Measurements from ENCODE around the gene KIRREL2.
"Not testable (repeated sequence)": the region's sequence is repeated elsewhere in the genome, so short reads cannot be mapped to it uniquely, and the experiment has no call there.

Gene KIRREL2

DNA sequence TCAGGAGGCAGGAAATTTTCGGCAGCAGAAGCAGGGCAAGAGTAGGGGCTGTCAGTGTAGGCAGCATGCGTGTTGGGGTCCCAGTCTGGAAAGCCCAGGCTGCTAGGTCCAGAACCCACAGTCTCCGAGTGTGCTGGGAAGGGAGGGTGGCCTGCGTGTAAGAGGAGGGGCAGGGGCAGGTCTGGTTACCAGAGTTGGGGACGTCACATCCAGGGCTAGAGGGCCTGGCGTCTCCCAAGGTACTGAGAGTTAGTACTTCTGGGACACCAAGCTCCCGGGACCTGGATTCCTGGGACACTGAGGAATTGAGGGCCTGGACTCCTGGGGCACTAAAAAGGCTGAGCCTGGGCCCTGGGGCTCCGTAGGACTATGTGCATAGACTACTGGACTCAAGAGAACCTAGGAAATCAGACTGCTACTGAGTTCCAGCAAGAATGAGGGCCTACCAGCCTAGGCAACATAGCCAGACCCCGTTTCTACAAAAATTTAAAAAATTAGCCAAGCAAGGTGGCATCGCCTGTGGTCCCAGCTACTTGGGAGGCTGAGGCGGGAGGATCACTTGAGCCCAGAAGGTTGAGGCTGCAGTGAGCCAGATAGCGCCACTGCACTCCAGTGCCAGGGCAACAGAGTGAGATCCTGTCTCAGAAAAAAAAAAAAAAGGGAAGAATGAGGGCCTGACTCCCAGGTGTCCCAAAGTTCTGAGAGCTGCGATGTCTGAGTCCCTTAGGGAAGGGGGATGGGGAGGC is 41.2 kb downstream of the KIRREL2 start:
- no peak for DNase-seq (ENCODE audit: low read depth in 2 of 2)

DNA sequence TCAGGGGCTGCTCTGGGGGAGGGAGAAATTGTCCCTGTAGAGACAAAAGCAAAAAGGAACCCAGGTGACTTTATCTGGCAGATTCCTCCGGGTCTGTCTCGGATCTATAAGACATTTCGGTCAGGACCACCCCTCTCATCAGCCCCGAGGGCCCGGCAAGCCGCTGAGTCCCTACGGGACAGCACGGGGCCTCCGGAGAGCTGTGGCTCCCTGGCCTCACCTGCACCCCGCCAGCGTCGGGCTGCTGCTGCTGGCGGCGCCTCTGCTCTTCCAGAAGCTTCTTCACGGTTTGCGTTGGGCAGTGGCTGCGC is 41.7 kb downstream of the KIRREL2 start:
- no peak for DNase-seq (ENCODE audit: low read depth in 2 of 2)

DNA sequence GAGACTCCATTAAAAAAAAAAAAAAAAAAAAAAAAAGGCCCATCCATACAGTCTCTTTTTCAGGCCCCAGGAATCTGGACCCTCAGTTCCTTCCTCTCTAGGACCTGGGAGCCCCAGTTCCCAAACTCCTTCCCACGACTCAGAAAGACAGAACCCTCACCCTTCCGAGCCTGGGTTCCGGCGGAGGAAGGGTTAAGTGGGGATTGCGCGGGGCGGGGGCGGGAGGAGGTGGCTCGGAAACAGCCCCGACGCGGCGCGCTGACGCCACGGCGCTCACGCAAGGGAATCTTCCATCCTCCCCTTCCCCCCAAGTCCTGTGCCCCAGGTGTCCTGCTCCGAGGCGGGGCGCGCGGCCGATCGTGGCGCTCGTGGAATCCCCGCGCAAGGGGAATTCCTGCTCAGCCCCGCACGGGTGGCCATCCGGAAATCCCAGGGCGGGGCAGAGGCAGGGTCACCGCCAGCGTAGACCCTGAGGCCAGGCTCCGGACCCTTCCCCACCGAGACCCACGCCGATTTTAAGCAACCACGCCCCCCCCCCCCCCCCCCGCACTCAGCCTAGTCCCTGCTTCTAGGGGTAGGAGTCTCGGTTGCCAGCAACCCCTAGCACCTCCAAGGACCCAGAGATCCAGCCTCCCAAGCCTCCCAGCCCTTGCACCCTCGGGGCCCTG is 43.0 kb downstream of the KIRREL2 start:
- peak; percentile 75 to 83 for DNase-seq (ENCODE audit: low read depth in 2 of 2)

GRCh38 chr19:35901055-35901644 is 44.4 kb downstream of the KIRREL2 start:
- DNase-seq (ENCODE audit: low read depth in 2 of 2): no peak

DNA sequence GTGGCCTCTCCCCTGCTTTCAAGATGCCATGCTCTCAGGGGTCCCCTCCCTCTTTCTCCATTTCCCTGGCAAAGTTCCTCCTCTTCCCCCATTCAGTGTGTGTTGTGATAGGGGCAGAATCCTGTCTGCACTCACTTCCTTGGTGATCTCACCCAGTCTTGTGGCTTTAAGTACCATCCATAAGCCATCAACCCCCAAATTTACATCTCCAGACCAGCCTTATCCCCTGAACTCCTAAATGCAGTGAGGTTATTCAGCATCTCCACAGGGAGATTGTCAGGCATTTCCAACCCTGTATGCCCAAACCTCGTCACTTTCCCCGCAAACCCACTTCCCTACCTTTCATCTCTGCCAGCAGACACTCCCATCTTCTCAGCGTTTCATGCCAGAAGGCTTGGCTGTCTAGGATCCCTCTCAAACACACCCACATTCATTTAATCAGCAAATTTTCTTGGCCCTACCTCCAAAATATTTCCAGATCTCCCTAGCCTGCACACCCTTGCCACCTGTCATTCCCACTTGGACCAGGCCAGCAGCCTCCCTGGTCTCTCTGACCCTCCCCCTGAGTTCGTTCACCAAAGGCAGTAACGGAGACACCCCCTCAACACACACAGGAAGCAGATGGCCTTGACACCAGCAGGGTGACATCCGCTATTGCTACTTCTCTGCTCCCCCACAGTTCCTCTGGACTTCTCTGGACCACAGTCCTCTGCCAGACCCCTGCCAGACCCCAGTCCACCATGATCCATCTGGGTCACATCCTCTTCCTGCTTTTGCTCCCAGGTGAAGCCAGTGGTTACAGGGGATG is 45.3 kb downstream of the KIRREL2 start, which contains the start of gene HCST:
Gene HCST (plus strand): TSS at position 676 of the 808 bp plus-strand sequence. CDS start 65 bp downstream, at position 741.
- DNase-seq (ENCODE audit: low read depth in 2 of 2): no peak

- no peak for DNase-seq (ENCODE audit: low read depth in 2 of 2)
Observed at GRCh38 chr19:35902870-35903475, 46.3 kb downstream of the KIRREL2 start.

- peak; percentile 69 to 85 for DNase-seq (ENCODE audit: low read depth in 2 of 2)
Observed at GRCh38 chr19:35903550-35904179, 47.0 kb downstream of the KIRREL2 start.

DNA sequence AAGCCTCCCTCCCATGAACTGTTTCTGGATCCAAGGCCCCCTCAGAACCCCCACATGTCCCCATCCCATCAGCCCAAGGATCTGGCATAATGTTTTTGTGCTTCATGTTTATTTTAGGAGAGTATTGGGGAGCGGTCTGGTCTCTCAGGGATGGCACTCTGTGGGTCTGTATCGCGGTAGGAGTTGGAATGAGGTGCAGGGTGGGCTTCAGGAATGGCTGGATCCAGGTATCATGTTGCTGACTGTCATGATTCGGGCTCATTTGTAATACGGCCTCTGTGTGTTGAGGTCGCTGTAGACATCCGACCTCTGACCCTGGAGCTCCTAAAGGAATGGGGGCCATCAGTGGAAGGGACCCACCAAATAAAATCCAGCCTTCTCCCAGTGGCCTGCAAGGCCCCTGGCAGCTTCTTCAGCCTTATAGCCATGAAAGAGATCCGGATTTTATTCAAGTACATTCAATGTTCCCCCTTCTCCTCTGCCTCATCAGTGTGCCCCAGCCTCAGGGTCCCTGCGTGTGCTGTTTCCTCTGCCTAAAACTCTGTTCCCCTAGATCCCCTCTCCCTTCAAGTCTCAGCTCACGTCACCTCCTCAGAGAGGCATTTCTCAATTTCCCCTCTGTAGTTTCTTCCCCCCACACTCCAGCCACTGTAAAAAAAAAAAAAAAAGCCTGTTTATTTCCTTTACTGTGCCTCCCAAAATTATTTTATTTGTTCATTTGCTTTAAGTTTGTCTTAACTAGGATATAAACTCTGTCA is 47.8 kb downstream of the KIRREL2 start:
- DNase-seq (ENCODE audit: low read depth in 2 of 2): no peak

DNA sequence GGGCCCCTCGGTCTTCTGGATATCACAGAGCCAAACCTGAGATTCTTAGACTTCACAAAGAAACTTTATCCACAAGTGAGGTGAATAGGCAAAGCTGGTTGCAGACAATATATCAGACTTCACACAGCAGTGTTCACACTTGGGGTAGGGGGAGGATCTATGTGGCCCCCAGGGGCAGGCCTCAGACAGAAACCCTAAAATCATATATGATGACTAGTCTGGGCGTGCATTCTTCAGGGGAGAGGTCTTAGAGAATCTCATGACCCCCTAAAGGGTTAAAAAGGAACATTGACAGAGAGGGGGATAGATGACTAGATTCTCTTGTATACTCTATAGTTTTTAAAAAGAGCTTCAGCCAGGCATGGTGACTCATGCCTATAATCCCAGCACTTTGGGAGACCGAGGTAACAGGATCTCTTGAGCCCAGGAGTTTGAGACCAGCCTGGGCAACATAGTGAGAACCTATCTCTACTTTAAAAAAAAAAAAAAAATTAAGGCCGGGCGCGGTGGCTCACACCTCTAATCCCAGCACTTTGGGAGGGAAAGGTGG is 48.5 kb downstream of the KIRREL2 start:
- no peak for DNase-seq (ENCODE audit: low read depth in 2 of 2)

DNA sequence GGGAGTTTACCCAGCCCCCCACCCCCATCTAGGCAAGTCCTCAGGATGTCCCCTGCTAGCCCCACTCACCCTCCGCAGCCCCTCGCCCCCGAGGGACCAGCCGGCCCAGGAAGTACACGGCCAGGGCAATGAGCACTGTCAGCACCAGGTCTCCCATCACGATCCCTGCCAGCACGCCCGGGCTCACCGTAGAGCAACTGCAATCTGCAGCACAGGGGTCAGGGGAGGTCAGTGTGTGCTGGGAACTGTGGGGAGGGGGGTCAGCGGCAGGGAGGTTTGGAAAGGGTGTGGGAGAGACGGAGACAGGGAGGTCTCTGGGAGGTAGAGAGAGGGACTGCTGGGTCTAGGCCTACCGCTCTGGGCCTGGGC is 50.6 kb downstream of the KIRREL2 start:
- DNase-seq (ENCODE audit: low read depth in 2 of 2): no peak

GRCh38 chr19:35908010-35908441 is 51.3 kb downstream of the KIRREL2 start, which contains the start of gene TYROBP:
TYROBP (minus strand) TSS chr19:35908295; CDS start chr19:35908228, 67 bp downstream.
- DNase-seq (ENCODE audit: low read depth in 2 of 2): no peak

DNA sequence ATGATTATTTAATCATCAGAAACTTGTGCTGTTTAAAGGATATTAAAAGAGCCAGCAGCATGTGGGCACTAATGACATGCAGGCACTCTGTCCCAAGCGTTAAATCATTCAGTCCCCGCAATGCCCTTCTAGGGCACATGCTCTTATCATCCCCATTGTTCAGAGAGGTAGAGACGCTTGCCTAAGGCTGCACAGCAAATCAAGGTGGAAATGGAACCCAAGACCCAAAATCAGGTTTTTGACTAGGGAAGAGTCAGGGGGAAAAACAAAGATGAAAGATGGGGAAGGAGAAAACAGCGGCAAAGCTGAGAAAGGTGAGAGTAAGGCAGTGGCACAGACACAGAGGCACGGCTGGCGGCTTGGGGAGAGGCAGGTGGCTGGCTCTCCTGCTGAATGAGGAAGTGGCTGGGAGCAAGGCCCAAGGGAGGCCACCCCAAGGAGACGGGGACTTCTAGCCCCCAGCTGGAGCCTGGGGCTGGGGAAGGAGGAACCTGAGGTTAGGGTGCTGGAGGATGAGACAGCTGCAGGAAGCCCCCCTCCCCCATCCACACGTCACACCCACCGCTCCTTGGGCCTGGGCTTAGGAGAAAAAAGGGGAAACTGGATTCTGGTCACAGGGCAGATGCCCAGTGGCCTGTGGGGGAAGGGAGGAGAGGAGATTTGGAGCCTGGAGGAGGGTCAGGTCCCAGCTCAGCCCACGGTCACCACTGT is 52.4 kb downstream of the KIRREL2 start:
- DNase-seq (ENCODE audit: low read depth in 2 of 2): no peak

DNA sequence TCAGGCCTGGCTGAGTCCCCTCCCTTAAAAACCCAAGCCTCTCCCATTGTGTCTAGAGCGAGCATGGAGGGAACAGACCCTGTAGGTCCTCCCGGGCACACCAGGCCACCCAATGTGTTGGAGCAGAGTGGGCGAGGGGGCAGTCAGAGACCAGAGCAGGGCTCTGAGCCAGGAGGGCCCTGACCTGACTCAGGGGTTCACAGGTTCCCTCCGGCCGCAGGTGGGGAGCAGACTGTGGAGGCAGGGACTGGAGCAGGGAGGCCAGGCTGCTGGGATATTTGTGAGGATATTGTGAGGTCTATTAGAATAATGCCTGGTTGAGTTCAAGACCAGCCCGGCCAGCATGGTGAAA is 52.9 kb downstream of the KIRREL2 start:
- DNase-seq (ENCODE audit: low read depth in 2 of 2): no peak

- DNase-seq (ENCODE audit: low read depth in 2 of 2): not testable (repeated sequence)
Observed at GRCh38 chr19:35910355-35910754, 53.6 kb downstream of the KIRREL2 start.

GRCh38 chr19:35911173-35911572 is 54.5 kb downstream of the KIRREL2 start:
- no peak for DNase-seq (ENCODE audit: low read depth in 2 of 2)

DNA sequence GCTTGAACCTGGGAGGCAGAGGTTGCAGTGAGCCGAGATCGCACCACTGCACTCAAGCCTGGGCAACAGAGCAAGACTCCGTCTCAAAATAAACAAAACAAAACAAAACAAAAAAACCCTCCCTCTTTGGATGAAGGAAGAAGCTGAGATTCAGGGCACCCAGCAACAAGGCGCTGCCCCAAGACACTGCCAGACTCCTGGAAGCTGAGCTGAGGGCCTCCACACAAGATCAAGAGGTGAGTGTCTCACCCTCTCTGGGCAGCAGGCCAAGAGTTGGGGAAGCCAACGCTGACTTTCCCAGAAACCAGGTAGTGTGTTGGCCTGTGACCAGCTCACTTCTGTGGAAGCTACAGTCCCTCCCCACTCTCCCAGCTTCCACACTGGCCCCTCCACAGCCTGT is 55.1 kb downstream of the KIRREL2 start:
- DNase-seq (ENCODE audit: low read depth in 2 of 2): no peak

- no peak for DNase-seq (ENCODE audit: low read depth in 2 of 2)
Observed at GRCh38 chr19:35913589-35913988, 56.9 kb downstream of the KIRREL2 start.

DNA sequence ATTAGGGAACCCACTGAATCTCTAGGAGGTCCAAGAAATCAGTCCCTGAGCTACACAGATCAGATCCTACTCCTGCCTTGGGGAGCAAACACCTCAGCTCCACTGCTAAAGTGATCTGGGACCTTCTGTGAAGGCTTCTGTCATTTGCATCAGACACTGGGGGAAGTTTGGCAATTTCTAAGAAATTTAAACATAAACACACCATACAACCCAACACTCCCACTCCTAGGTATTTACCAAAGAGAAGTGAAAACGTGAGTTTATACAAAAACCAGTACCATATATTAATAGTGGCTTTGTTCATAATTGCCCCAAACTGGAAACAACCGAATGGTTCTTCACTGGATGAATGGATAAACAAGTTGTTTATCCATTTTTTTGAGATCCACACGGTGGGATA is 58.7 kb downstream of the KIRREL2 start:
- no peak for DNase-seq (ENCODE audit: low read depth in 2 of 2)
